ENCODE data around the gene PRRX2. TPM values are rescaled to one million over a fixed set of nuclear protein-coding genes. Genes with fewer than 3 reads are reported as not detected.

Gene PRRX2
- total RNA-seq, 2 donors from 2014 or later: 1.0 TPM; not detected in 1

DNA sequence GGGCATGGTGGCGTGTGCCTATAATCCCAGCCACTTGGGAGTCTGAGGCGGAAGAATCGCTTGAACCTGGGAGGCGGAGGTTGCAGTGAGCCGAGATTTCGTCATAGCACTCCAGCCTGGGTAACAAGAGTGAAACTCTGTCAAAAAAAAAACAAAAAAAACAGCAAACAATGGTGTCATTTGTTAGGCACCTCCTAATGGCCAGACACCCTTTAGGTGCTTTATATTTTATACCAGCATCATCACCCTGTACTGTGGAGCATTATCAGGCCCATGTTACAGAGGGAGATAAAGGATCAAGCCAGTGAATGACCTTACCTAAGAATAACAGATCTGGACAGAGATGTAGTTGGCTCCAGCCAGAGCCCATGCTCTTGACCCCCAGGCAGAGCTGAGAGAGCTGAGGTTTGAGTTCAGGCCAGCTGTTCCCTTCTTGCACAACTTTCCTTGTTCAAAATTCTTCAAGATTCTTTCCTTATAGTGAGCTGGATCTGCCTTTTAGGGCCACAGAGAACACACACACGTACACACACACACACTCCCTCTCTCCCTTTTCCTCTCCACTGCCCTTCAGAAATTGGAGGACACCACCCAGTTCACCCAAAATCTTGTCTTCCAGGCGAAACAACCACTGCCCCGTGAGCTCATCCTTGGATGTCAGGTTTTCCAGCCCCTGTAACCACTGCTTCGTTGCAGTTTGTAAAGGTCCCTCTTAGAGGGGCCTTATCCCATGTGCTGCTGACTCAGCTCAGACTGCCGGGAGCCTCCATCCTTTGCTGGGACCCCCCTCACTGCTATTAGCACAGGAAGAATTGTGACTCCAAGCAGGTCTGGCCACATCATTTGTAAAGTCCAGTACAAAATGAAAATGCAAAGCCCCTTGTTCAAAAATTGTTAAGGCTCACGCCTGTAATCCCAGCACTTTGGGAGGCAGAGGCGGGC lies 97.8 kb downstream of the PRRX2 start:
- Histone ChIP-seq H3K4me1 (no peaks in the 10 kb centered on the region), H3K4me3 (no peak overlapping the region), H3K27ac (peak overlapping the region in 2 of 4 donors; percentile 37 to 45), H3K9me3 (no peaks in the 10 kb centered on the region), H3K27me3 (no peaks in the 10 kb centered on the region), H3K36me3 (replicated peaks in 1 of 2; ENCODE audit: insufficient read depth in 1 of 2, low read depth in 2 of 2) (no peaks in the 10 kb centered on the region)
- TF ChIP-seq, protein P1, sequence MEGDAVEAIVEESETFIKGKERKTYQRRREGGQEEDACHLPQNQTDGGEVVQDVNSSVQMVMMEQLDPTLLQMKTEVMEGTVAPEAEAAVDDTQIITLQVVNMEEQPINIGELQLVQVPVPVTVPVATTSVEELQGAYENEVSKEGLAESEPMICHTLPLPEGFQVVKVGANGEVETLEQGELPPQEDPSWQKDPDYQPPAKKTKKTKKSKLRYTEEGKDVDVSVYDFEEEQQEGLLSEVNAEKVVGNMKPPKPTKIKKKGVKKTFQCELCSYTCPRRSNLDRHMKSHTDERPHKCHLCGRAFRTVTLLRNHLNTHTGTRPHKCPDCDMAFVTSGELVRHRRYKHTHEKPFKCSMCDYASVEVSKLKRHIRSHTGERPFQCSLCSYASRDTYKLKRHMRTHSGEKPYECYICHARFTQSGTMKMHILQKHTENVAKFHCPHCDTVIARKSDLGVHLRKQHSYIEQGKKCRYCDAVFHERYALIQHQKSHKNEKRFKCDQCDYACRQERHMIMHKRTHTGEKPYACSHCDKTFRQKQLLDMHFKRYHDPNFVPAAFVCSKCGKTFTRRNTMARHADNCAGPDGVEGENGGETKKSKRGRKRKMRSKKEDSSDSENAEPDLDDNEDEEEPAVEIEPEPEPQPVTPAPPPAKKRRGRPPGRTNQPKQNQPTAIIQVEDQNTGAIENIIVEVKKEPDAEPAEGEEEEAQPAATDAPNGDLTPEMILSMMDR (IDR thresholded peaks at IDR 0.05): no peak
- no peak for TF ChIP-seq POLR2A (IDR thresholded peaks at IDR 0.05)
- ATAC-seq (peak; percentile 33), DNase-seq (peak in 1 of 4 donors; percentile 41)
- intact Hi-C loops (cut with DNase I): no loop called here
- WGBS, 2 donors: 71 to 75% methylated on average over 13 of the region's 13 CpGs

DNA sequence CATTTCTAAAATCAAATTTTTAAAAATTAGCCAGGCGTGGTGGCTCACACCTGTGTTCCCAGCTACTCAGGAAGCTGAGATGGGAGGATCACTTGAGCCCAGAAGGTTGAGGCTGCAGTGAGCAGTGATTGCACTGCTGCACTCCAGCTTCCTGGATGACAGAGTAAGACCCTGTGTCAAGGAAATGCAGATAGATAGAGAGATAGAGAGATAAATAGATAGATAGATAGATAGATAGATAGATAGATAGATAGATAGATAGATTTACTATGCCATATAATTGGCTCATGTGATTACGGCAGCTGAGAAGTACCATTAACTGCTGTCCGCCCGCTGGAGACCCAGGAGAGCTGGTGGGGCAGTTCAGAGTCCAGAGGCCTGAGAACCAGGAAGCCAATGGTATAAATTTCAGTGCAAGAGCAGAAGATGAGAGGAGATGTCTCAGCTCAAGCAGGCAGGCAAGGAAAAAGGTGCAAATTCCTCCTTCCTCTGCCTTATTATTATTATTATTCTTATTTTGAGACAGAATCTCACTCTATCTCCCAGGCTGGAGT lies 100.4 kb downstream of the PRRX2 start:
- no peak for TF ChIP-seq POLR2A (IDR thresholded peaks at IDR 0.05)
- TF ChIP-seq, protein P1 (IDR thresholded peaks at IDR 0.05): no peak
- no peak for DNase-seq
- no peaks in the 10 kb centered on the region for H3K36me3 ChIP-seq (replicated peaks in 1 of 2; ENCODE audit: insufficient read depth in 1 of 2, low read depth in 2 of 2)
- intact Hi-C loops (cut with DNase I): no loop called here
- no peak overlapping the region for H3K27ac ChIP-seq
- no peak for ATAC-seq
- H3K4me1 ChIP-seq: peaks cover 6% of the 10 kb centered on the region
- no peaks in the 10 kb centered on the region for H3K9me3 ChIP-seq
- H3K4me3 ChIP-seq: no peak overlapping the region
- WGBS, 2 donors: 97 to 100% methylated on average over 4 of the region's 4 CpGs
- H3K27me3 ChIP-seq: no peaks in the 10 kb centered on the region

DNA sequence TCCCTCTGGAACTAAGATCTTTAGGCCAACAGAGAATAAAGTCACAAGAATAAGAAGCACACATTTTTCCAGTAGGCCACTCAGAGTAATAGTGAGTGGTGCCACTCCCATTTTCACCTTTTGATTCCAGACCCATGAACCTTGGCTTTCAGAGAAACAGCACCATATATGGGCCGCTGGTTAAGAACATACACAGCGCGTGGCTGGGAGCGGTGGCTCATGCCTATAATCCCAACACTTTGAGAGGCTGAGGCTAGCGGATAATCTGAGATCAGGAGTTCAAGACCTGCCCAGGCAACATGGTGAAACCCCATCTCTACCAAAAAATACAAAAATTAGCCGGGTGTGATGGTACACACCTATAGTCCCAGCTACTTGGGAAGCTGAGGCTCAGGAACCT lies 103.0 kb downstream of the PRRX2 start:
- Histone ChIP-seq H3K27ac (no peak overlapping the region), H3K4me3 (no peak overlapping the region), H3K36me3 (replicated peaks in 1 of 2; ENCODE audit: insufficient read depth in 1 of 2, low read depth in 2 of 2) (no peaks in the 10 kb centered on the region), H3K9me3 (no peaks in the 10 kb centered on the region), H3K4me1 (peaks cover 15% of the 10 kb centered on the region), H3K27me3 (no peaks in the 10 kb centered on the region)
- 96 to 99% methylated on average over 6 of the region's 6 CpGs for WGBS, 2 donors
- TF ChIP-seq, protein P1 (IDR thresholded peaks at IDR 0.05): no peak
- TF ChIP-seq POLR2A (IDR thresholded peaks at IDR 0.05): no peak
- intact Hi-C loops (cut with DNase I): no loop called here
- no peak for DNase-seq
- ATAC-seq: no peak

DNA sequence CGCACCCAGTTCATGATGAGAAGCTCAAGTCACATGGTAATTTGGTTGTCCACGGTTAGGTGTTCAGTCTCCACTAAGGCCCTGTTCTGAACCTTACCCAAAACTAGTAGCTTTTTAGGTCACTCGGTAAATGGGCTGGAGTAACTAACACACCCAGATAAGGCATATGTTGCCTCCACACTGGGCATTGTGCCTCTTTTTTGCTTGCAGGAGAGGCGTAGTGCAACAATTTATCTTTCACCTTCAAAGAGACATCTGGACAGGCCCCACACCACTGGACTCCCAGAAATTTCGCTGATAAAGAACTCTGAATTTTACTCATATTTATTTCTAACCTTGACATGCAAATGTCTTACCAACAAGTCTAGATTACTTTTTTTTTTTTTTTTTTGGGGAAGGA lies 104.2 kb downstream of the PRRX2 start:
- intact Hi-C loops (cut with DNase I): loop anchor here (10.0 kb wide), 1 partner anchor 115 kb away; no protein-coding TSS in a partner anchor
- Histone ChIP-seq H3K36me3 (replicated peaks in 1 of 2; ENCODE audit: insufficient read depth in 1 of 2, low read depth in 2 of 2) (no peaks in the 10 kb centered on the region), H3K9me3 (no peaks in the 10 kb centered on the region), H3K4me1 (peaks cover 22% of the 10 kb centered on the region), H3K27me3 (no peaks in the 10 kb centered on the region), H3K4me3 (no peak overlapping the region), H3K27ac (no peak overlapping the region)
- no peak for DNase-seq
- WGBS, 2 donors: 36% methylated on average over 5 of the region's 5 CpGs
- ATAC-seq: no peak
- TF ChIP-seq, protein P1 (IDR thresholded peaks at IDR 0.05): no peak
- no peak for TF ChIP-seq POLR2A (IDR thresholded peaks at IDR 0.05)
